GM11168 (cell line): ENCODE measurements around the gene ABCG8.

Experiments used
- in situ Hi-C: fragments of 300-500 bp; cut with MboI; formaldehyde crosslinking; loops from one replicate; pipeline ENCODE4 v1.12.0; 2022; ENCODE audit warnings: low sequenced_read_pairs; ENCODE audit not compliant: unreplicated experiment

Gene ABCG8

DNA sequence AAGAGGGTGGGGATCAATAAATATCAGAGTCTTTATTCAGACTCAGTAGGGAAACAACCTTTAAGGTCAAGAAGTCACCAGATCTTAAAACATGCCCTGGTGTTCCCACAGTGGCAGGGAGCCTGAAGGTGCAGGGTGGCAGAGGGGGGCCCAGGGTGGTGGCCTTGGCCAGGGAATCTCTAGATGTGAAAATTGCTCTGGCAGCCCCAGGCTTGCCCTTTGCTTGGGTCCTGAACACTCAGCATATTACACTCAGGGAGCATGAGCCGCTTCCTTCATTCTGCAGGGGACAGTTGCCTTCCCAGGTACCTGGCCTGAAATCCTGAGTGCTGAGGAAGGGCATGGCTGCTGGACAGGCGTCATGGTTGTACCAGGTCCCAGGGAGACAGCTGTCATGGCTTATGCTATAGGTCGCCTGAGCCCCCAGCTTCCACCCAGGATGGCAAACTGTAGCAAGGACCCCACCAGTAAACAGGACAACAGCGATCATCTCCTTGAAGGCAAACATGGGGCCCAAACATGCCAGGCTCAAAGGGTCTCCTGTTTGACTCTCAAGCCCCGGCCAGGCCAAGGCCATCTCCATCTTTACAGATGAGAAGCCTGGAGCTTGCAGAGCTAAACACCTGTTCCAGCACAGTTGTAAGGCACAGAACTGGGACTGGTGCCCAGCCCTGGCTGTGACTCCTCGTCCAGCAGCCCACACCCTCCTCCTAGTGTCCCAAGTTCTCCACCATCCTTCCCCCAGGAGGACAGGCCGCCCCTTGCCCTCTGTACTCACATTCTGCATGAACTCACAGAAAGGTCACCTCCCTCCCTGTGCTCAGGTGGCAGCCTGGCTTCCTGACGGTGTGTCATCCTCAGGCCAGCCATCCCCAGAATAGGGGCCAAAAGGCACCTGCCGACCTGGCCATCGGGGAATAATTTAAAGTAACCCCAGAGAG, 14.6 kb downstream of the ABCG8 start:
- in situ Hi-C loops = no loop called here

- in situ Hi-C loops = no loop called here
These were observed 15.9 kb downstream of the ABCG8 start for GRCh38 chr2:43854671-43855070.

DNA sequence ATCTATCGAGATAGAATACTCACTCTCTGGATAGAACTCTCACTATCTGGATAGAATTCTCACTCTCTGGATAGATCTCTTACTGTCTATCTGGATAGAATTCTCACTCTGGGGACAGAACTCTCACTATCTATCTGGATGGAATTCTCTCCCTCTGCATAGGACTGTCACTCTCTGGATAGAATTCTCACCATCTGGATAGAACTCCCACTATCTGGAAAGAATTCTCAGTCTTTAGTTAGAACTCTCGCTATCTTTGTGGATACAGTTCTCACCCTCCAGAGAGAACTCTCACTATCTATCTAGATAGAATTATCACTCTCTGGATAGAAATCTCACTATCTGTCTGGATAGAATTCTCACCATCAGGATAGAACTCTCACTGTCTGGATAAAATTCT, 16.5 kb downstream of the ABCG8 start:
- in situ Hi-C loops = no loop called here

- in situ Hi-C loops = no loop called here
These were observed 33.4 kb downstream of the ABCG8 start for GRCh38 chr2:43872151-43872550.

GRCh38 chr2:43874776-43875451, 36.1 kb downstream of the ABCG8 start:
- in situ Hi-C loops = no loop called here

DNA sequence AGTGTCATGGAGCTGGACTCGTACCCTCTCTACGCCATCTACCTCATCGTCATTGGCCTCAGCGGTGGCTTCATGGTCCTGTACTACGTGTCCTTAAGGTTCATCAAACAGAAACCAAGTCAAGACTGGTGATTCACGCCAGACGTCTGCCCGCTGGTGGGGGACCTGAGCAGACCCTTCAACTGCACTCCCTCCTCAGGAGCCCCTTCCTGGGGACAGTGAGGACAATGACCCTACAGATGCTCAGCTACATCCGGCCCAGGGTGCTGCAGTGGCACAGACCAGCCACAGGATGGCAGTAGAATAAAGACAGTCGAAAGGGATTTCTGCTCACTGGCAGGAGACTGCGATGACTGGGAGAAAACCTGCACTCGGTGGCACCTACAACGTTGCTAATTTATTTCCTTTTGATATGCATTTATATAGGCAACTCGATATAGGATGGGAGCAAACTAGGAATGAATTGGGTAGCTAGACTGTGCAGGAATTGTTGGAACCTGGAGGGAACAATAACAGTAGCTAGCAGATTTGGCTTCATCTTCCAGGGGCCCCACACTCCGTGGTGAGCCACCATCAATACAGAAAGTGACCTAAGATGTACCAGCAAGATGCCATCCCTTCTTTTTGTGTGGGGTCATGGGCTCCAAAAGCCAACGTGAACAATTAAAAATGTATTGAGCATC, 39.2 kb downstream of the ABCG8 start:
- in situ Hi-C loops = no loop called here

GRCh38 chr2:43879261-43879660, 40.5 kb downstream of the ABCG8 start:
- in situ Hi-C loops = no loop called here

DNA sequence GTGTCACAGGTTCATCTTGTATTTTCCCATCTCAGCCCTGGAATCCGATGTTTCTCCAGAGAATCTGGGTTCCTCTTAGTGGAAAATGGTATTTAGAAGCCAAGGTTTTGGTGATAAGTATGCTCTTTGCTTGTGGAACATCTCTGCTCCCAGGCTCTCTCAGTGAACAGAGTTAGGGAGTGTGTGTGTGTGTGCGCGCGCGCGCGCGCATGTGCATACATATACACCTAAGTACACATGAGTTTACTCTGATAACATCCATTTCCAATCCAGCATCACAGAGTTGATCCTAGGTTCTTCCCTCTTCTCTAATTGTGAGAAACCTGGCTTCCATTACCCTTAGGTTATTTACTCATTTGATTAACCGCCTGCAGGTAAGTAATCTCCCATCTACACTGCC, 41.7 kb downstream of the ABCG8 start:
- in situ Hi-C loops = no loop called here

- in situ Hi-C loops = no loop called here
These were observed 42.2 kb downstream of the ABCG8 start for GRCh38 chr2:43880952-43881351.

GRCh38 chr2:43882312-43882711, 43.5 kb downstream of the ABCG8 start:
- in situ Hi-C loops = no loop called here

GRCh38 chr2:43884689-43885088, 45.9 kb downstream of the ABCG8 start:
- in situ Hi-C loops = no loop called here

DNA sequence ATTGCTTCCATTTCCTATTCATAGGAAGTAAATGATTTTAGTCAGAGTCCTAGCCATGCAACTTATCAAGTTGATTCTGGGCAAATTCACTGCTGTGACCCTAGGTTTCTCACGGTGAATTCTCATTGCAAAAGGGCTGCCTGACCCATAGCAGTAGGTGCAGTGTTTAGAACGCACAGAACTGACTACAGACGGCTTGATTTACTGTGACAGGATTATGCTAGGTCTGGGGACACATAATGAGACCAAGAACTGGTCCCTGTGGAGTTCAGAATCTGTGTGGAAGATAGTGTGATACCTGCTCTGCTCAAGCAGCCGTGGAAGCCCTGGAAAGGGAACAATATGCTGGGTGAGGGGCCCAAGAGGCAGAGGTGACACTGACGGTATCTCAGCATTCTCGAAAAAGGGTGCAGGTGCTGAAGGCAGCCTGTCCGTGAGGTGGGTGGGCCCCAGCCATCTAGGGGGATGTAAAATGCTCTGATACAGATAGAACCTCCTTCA, 46.4 kb downstream of the ABCG8 start:
- in situ Hi-C loops = no loop called here

GRCh38 chr2:43887176-43887575, 48.4 kb downstream of the ABCG8 start:
- in situ Hi-C loops = no loop called here

DNA sequence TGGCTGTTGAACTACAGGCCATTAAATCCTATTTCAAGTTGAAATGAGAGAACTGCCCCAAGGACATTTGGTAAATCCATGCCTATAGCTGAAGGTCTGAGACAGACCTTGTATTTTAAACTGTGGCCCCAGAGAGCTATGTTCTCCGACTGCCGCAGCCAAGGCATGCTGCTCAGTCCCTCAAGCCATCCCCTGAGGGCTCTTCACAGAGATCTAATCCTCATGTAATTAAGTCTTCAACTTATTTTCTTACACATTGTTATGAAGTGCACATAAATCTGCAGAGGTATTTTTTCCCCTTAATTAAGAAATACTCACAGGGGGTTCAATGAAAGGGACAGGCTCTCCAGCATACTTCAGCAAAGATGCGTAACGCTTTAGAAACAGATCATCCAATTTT, 50.6 kb downstream of the ABCG8 start:
- in situ Hi-C loops = no loop called here

- in situ Hi-C loops = no loop called here
These were observed 52.1 kb downstream of the ABCG8 start for GRCh38 chr2:43890855-43891254.

DNA sequence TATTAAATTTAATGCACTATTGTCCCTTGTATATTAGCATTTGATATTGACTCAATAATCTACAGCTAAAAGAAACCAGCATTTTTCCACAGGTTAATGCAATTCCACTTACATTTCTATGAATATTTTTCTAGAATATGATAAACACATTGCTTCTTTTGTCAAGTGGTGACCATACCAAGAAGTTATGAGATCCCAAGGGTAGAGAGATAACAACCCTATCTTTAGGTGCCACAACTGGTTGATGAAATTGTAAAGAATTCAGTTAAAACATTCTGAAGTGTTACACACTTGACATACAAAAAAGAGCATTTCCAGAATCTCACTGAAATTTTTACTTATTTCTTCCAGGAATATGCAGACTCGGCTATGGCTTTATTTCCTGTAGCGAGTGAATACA, 56.0 kb downstream of the ABCG8 start:
- in situ Hi-C loops = no loop called here

GRCh38 chr2:43896906-43897305, 58.1 kb downstream of the ABCG8 start:
- in situ Hi-C loops = no loop called here

- in situ Hi-C loops = no loop called here
These were observed 58.7 kb downstream of the ABCG8 start for GRCh38 chr2:43897492-43897891.

- in situ Hi-C loops = no loop called here
These were observed 59.5 kb downstream of the ABCG8 start for GRCh38 chr2:43898134-43898837.

GRCh38 chr2:43898838-43899346, 60.1 kb downstream of the ABCG8 start:
- in situ Hi-C loops = no loop called here
